ENCODE measurements around the gene TFEC. TPM values are rescaled to one million over a fixed set of nuclear protein-coding genes. Genes with fewer than 3 reads are reported as not detected.
"Not testable (repeated sequence)": the region's sequence is repeated elsewhere in the genome, so short reads cannot be mapped to it uniquely, and the experiment has no call there.

Gene TFEC
- total RNA-seq, 1 donor from 2014 or later: 0.06 TPM

- Histone ChIP-seq H3K79me2 (ENCODE audit: low read depth) (no peaks in the 10 kb centered on the region), H3K4me2 (no peak overlapping the region), H4K20me1 (ENCODE audit: low read depth) (no peaks in the 10 kb centered on the region), H3K9me3 (ENCODE audit: low read depth) (no peaks in the 10 kb centered on the region), H3K36me3 (no peaks in the 10 kb centered on the region), H3K4me3 (no peak overlapping the region), H3K27me3 (no peaks in the 10 kb centered on the region), H3K27ac (no peak overlapping the region), H2AFZ (replicated peaks) (no peak overlapping the region), H3F3A (ENCODE audit: low read depth) (no peaks in the 10 kb centered on the region), H3K9ac (no peak overlapping the region), H3K4me1 (no peaks in the 10 kb centered on the region)
- no peaks in the 10 kb centered on the region for H3K27me3 Mint-ChIP-seq (ENCODE audit: insufficient read depth, low read depth)
- H3K9me3 Mint-ChIP-seq: no peaks in the 10 kb centered on the region
- no peak for TF ChIP-seq EZH2 (IDR thresholded peaks at IDR 0.05)
- no peaks in the 10 kb centered on the region for H3K4me1 Mint-ChIP-seq
- no peak for DNase-seq (ENCODE audit: low spot score)
- H3K36me3 Mint-ChIP-seq: no peaks in the 10 kb centered on the region
- H3K27ac Mint-ChIP-seq: no peak overlapping the region
- H3K4me3 Mint-ChIP-seq: no peak overlapping the region
Observed at GRCh38 chr7:116013675-116014074, 16.9 kb downstream of the TFEC start.

GRCh38 chr7:116011584-116011983 is 19.0 kb downstream of the TFEC start:
- H3K4me3 Mint-ChIP-seq: no peak overlapping the region

GRCh38 chr7:116004762-116005161 is 25.8 kb downstream of the TFEC start:
- H3K4me1 Mint-ChIP-seq; H3K9me3 Mint-ChIP-seq; H3K27ac ChIP-seq; H3K27ac Mint-ChIP-seq; H3K36me3 ChIP-seq; H3K79me2 ChIP-seq (ENCODE audit: low read depth); H3K27me3 ChIP-seq; H3K4me3 Mint-ChIP-seq; H3K27me3 Mint-ChIP-seq (ENCODE audit: insufficient read depth, low read depth); H3K4me3 ChIP-seq; H3K4me1 ChIP-seq; H3K9me3 ChIP-seq (ENCODE audit: low read depth); H3K4me2 ChIP-seq; H3K36me3 Mint-ChIP-seq; H3K9ac ChIP-seq; H4K20me1 ChIP-seq (ENCODE audit: low read depth); H3F3A ChIP-seq (ENCODE audit: low read depth); DNase-seq (ENCODE audit: low spot score); H2AFZ ChIP-seq (replicated peaks): not testable (repeated sequence)

More at GRCh38 chr7:116011584-116011983, 19.0 kb downstream of the TFEC start:
- no peak overlapping the region for H3K4me2 ChIP-seq
- no peaks in the 10 kb centered on the region for H4K20me1 ChIP-seq (ENCODE audit: low read depth)
- no peaks in the 10 kb centered on the region for H3K27me3 ChIP-seq
- no peaks in the 10 kb centered on the region for H3K4me1 ChIP-seq
- no peaks in the 10 kb centered on the region for H3K36me3 ChIP-seq
- H3K27ac ChIP-seq: no peak overlapping the region
- H3K36me3 Mint-ChIP-seq: no peaks in the 10 kb centered on the region
- no peaks in the 10 kb centered on the region for H3F3A ChIP-seq (ENCODE audit: low read depth)
- TF ChIP-seq EZH2phosphoT487 (IDR thresholded peaks at IDR 0.05) (no peak), EZH2 (IDR thresholded peaks at IDR 0.05) (no peak), CTCF (IDR thresholded peaks at IDR 0.05) (no peak)
- H3K27me3 Mint-ChIP-seq (ENCODE audit: insufficient read depth, low read depth): no peaks in the 10 kb centered on the region
- no peak for DNase-seq (ENCODE audit: low spot score)
- H3K4me1 Mint-ChIP-seq: no peaks in the 10 kb centered on the region
- H3K9me3 ChIP-seq (ENCODE audit: low read depth): no peaks in the 10 kb centered on the region
- H3K4me3 ChIP-seq: no peak overlapping the region
- H3K9ac ChIP-seq: no peak overlapping the region
- no peak overlapping the region for H3K27ac Mint-ChIP-seq
- no peak overlapping the region for H2AFZ ChIP-seq (replicated peaks)
- H3K9me3 Mint-ChIP-seq: no peaks in the 10 kb centered on the region
- H3K79me2 ChIP-seq (ENCODE audit: low read depth): no peaks in the 10 kb centered on the region

GRCh38 chr7:115997221-115997620 is 33.3 kb downstream of the TFEC start:
- H3K4me1 Mint-ChIP-seq: no peaks in the 10 kb centered on the region
- Histone ChIP-seq H3K4me1 (no peaks in the 10 kb centered on the region), H2AFZ (replicated peaks) (no peak overlapping the region), H3K4me2 (no peak overlapping the region), H3K4me3 (no peak overlapping the region), H4K20me1 (ENCODE audit: low read depth) (no peaks in the 10 kb centered on the region), H3K36me3 (no peaks in the 10 kb centered on the region), H3K9ac (no peak overlapping the region), H3K27me3 (no peaks in the 10 kb centered on the region), H3K9me3 (ENCODE audit: low read depth) (no peaks in the 10 kb centered on the region), H3F3A (ENCODE audit: low read depth) (no peaks in the 10 kb centered on the region), H3K27ac (no peak overlapping the region), H3K79me2 (ENCODE audit: low read depth) (no peaks in the 10 kb centered on the region)
- no peaks in the 10 kb centered on the region for H3K36me3 Mint-ChIP-seq
- H3K27me3 Mint-ChIP-seq (ENCODE audit: insufficient read depth, low read depth): peaks cover 5% of the 10 kb centered on the region
- no peak for TF ChIP-seq EZH2 (IDR thresholded peaks at IDR 0.05)
- TF ChIP-seq EZH2phosphoT487 (IDR thresholded peaks at IDR 0.05): no peak
- no peak for TF ChIP-seq CTCF (IDR thresholded peaks at IDR 0.05)
- no peak overlapping the region for H3K27ac Mint-ChIP-seq
- no peak overlapping the region for H3K4me3 Mint-ChIP-seq
- H3K9me3 Mint-ChIP-seq: peaks cover 5% of the 10 kb centered on the region
- no peak for DNase-seq (ENCODE audit: low spot score)

Measured in neural progenitor cell (in vitro differentiated cells).